ENCODE data around the gene MMP17.

DNA sequence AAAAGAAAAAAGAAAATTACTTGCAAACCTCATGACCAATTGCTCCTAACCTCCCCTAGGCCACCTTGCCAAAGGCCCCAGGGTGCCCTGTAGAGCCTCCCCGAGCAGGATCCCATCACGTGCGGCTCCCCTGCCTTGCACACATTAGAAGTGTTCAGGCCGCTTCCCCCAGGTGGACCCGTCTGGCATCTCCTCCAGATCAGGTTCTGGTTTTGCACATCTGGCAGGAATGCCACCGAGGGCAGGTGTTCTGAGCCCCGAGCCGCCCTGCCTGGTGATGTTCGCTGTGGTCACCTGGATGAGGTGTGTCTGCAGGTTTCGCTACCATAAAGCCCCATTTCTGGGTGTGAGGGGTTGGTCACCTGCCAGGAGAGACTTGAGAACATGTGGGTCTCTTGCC is 19.3 kb downstream of the MMP17 start:
- TF ChIP-seq, protein P1, sequence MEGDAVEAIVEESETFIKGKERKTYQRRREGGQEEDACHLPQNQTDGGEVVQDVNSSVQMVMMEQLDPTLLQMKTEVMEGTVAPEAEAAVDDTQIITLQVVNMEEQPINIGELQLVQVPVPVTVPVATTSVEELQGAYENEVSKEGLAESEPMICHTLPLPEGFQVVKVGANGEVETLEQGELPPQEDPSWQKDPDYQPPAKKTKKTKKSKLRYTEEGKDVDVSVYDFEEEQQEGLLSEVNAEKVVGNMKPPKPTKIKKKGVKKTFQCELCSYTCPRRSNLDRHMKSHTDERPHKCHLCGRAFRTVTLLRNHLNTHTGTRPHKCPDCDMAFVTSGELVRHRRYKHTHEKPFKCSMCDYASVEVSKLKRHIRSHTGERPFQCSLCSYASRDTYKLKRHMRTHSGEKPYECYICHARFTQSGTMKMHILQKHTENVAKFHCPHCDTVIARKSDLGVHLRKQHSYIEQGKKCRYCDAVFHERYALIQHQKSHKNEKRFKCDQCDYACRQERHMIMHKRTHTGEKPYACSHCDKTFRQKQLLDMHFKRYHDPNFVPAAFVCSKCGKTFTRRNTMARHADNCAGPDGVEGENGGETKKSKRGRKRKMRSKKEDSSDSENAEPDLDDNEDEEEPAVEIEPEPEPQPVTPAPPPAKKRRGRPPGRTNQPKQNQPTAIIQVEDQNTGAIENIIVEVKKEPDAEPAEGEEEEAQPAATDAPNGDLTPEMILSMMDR (IDR thresholded peaks at IDR 0.05), result no peak
- no peak for TF ChIP-seq POLR2A (IDR thresholded peaks at IDR 0.05)

All from esophagus squamous epithelium (tissue), 4 donors.